ENCODE measurements around the gene ANO7.

ANO7 gene

DNA sequence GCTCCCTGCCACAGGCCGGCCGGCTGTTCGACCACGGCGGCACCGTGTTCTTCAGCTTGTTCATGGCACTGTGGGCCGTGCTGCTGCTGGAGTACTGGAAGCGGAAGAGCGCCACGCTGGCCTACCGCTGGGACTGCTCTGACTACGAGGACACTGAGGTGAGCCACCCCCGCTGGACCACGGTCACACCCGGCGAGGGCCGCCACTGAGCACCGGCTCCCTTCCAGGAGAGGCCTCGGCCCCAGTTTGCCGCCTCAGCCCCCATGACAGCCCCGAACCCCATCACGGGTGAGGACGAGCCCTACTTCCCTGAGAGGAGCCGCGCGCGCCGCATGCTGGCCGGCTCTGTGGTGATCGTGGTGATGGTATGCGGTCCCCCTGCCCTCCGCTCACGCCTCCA lies 20.8 kb downstream of the ANO7 start:
- no peak for DNase-seq

DNA sequence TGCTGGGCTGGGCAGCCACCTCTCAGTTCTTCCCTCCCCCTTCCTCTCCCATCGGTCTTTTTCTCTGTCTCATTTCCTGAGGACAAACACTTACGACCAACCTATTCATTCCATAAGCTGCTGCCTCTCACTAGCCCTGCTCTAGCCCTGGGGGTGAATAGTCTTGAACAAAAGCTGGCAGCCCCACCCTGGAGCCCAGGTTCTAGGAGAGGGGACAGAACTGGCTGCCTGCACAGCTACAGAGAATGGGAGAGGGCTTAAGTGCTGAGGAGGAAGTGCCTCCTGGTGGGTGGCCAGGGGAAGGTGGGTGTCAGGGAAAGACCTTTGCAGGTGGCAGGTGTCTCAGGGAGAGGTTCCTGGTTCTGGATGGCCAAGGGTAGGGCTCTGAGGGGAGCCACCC lies 22.8 kb downstream of the ANO7 start:
- DNase-seq = no peak

DNA sequence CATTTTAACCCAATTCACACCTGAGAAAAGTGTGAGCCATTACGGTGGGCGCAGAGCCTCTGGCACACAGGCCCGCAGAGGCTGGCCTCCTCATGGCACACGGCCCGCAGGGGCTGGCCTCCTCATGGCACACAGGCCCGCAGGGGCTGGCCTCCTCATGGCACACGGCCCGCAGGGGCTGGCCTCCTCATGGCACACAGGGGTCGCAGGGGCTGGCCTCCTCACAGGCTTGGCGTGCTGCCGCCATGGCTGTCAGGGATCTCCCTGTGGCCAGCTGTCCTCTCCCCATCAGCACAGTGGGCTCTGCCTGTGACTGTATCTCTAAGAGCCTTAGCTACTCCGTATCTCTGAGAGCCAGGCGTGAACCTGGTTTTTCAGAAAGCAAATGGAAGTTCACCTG lies 24.6 kb downstream of the ANO7 start:
- no peak for DNase-seq

- DNase-seq = no peak
Observed at GRCh38 chr2:241213567-241213966, 25.1 kb downstream of the ANO7 start.

DNA sequence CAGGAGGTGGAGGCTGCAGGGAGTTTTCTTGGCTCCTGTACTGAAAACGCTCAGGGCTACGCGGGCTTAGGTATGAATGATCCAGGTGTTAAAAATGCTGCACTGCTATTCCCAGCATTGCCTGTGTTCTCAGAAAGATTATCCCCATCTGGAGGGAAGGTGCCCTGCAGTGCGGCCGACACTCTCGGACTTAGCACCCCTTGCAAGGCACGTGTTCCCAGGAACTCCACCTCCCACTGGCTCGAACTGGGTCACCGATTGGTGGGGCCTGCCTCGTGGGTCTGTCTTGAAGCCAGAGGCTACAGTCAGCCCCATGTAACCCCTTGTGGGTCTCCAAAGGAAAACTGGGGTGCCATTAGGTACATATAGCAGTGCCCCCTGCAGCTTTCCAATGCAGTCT lies 25.7 kb downstream of the ANO7 start:
- DNase-seq = no peak

- no peak for DNase-seq
Observed at GRCh38 chr2:241214766-241215165, 26.3 kb downstream of the ANO7 start.

- no peak for DNase-seq
Observed at GRCh38 chr2:241215421-241215820, 26.9 kb downstream of the ANO7 start.

- DNase-seq = no peak
Observed at GRCh38 chr2:241216211-241216761, 27.8 kb downstream of the ANO7 start.

- DNase-seq = peak; percentile 26
Observed at GRCh38 chr2:241217320-241218031, 29.0 kb downstream of the ANO7 start.

DNA sequence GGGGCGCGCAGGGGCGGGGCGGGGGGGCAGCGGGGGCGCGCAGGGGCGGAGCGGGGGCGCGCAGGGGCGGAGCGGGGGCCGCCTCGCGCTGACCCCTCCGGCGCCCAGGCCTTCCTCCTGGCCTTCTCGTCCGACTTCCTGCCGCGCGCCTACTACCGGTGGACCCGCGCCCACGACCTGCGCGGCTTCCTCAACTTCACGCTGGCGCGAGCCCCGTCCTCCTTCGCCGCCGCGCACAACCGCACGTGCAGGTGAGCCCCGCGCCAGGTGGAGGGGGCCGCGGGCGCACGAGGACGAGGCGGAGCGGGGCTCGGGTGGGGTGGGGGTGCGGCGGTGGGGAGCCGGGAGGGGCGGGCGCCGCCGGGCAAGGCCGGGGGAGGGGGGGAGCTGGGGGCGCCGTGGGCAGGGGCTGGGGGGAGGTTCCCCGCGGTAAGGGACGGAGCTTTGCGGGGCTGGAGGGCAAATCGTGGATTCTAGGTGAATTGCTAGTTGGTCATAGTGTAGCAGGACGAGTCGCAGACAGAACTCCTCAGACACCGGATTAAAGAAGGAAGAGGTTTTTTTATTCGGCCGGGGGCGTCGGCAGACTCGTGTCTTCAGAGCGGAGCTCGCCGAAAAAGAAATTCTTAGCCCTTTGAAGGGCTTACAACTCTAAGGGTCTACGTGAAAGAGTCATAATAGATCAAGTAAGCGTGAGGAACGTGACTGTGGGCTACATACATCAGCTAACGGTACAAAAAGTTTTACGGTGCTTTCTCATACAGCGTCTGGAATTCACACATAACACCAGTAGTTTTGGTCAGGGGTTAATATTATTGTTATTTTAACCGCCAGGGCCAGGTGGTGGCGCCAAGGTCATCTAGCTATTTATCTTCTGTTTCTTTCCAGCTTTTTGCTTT lies 29.9 kb downstream of the ANO7 start:
- no peak for DNase-seq

GRCh38 chr2:241219030-241219382 lies 30.5 kb downstream of the ANO7 start:
- DNase-seq = no peak

DNA sequence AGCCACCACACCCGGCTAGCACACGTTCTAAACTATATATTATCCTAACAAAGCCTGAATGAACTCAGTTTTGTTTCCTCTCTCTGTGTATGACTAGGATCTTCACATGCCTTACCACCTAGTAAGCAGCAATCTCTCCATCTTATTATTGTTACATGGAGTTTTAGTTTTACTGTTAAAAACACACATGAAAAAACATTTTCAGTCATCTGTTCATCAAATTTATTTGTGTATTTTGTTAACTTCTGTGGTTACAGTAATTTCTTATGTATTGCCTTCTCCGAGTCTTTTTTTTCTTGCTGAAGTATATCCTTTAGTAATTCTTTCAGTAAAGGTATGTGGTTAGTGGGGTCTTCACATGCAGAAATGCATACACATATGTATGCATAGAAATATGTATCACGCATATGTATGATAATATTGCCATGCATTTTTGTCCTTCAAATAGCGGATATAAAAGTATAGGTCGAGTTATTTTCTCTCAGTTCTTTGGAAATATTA lies 31.4 kb downstream of the ANO7 start:
- DNase-seq = no peak

- DNase-seq = no peak
Observed at GRCh38 chr2:241223211-241224017, 34.9 kb downstream of the ANO7 start.

- DNase-seq = no peak
Observed at GRCh38 chr2:241224018-241224850, 35.8 kb downstream of the ANO7 start.

- DNase-seq = no peak
Observed at GRCh38 chr2:241224851-241225438, 36.5 kb downstream of the ANO7 start.

DNA sequence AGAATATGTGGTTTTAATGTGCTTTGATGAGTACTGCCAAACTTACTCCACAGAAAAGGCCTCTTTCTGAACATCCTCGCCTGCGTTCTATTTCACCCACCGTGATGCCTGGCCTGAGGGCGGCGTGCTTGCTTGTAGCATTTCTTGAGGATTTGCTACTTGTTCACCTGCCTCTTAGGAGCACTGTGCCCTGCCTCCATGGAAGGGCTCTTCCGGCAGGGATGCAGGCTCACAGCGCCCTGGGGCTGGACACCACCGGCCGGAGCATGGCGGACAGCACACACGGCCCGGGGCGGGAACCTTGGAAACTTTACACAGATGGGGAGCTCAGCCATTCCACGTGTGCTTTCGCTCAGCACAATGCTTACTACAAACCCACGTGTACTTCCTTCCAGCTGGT lies 37.1 kb downstream of the ANO7 start:
- no peak for DNase-seq

- DNase-seq = no peak
Observed at GRCh38 chr2:241225983-241226382, 37.5 kb downstream of the ANO7 start.

GRCh38 chr2:241226723-241227572 lies 38.5 kb downstream of the ANO7 start:
- DNase-seq = no peak

DNA sequence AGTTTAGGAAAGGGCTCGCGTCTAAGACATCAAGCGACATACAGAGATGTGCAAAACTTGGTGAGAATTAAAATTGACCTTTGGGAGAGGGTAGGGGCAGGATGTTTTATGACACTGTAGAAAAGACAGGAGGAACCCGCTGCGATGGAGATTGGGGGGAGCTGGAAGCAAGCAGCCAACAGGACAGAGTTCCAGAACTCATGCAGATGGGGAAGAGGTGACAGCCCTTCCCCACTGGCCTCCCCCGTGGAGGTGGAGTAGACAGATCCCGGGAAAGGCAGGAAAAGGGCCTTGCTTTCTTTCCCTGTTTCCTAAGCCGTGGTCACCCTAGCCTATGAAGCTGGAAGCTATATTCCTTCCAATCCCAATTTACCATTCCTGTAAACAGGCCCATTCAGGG lies 39.1 kb downstream of the ANO7 start:
- no peak for DNase-seq

DNA sequence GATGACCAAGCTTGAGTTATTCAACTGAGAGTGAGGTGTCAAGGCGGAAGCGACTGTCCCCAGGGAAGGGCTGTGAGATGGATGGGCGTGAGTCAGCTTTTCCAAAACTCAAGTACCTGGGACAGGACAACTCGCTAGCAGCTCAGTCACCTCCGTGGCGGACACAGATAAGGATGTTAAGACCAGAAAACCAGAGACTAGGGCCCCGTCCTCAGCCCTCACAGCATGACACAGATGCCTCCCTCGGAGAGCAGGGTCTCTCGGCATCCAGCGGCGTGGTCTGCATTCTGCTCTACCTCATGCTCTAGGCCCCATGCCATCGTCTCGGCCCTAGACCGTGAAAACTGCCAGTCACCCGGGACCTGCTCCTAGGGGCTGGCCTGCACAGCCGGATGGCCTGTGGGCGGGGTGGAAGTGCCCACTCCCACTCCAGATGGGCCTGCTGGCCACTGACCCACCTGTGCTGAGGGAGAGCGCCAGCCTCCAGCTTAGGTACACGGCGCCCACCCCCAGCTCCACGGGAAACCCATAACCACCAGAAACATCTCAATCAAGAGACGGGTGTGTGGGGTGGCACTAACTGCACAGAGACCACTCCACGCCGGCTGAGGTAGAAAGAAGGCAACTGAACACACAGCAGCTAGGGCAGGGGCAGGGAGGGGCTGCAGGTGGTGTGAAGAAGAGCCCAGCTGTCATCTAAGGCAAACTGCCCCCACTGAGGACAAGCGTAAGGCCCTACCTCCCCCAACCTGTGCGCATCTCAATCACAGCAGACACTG lies 39.8 kb downstream of the ANO7 start:
- no peak for DNase-seq
